GM12891 (cell line): ENCODE results near the gene CFH.

Experiments
- POLR2A ChIP-seq: IDR thresholded peaks from 2 replicates; pipeline ENCODE4 v1.6.1; 2011; ENCODE audit warnings: low read depth, low read length, control low read depth
- POLR2AphosphoS5 ChIP-seq: IDR thresholded peaks from 2 replicates; pipeline ENCODE4 v1.6.1; 2011; ENCODE audit warnings: low read depth, low read length, control low read depth
- TAF1 ChIP-seq: IDR thresholded peaks from 2 replicates; pipeline ENCODE4 v1.6.1; 2011; ENCODE audit warnings: low read depth, low read length, control low read depth

- TF ChIP-seq POLR2A (no peak), TAF1 (no peak), POLR2AphosphoS5 (no peak)
Observed at GRCh38 chr1:196689001-196689400, 37.2 kb downstream of the CFH start.
